ENCODE results near the gene PXDN. TPM values are rescaled to one million over a fixed set of nuclear protein-coding genes. Genes with fewer than 3 reads are reported as not detected.
A peak's percentile ranks its signal among the peaks of the same experiment; 100 is the strongest.

PXDN gene
- total and polyA plus RNA-seq, 2 of the 4 experiments (the other 2 are of a cell fraction) = 153 to 332 TPM

DNA sequence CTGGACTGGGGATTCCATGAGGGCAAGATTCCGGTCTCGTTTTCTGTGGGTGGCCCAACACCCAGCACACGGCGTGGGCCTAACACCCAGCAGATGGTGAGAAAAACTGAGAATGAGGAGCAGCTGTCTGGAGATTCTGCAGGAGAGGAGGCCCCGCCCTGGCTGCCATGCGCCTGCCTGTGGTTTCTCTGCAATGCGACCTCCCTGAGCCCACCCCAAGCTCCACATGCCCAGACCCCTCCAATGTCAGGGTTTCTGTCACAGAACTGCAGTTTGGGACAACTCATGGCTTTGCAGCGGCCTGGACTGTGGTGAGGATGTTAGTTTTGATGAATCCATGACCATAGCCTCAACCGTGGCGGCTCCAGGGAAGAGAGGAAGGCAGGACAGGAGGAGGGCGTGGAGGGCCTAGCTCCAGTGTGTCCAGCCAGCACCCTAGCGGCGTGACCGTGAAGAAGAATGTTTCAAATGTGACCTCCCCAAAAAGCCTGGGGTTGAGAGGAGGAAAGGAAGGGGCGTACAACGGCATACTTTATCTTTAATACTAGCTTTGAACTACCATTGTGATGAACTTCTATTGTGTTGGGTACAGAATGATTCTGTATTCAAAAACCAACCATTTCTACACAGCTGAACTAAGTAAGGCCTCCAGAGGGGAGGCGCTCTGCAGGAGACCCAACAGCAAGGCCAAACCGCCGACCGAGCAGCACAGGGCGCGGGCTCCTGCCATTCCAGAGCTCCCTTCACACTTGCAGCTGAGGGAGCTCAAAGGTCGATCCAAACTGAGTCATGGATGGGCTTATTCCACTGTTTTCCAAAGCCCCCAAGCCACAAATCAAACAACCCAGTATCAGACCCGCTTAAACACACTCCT lies 3.4 kb downstream of the PXDN start (continued):
- no peak for TF ChIP-seq CHD1 (IDR thresholded peaks at IDR 0.05; ENCODE audit: low read depth, low read length)
- no peak for TF ChIP-seq POLR2A (IDR thresholded peaks at IDR 0.05; ENCODE audit: low read depth, low read length)
- no peak for TF ChIP-seq SMC3 (IDR thresholded peaks at IDR 0.05; ENCODE audit: low read depth, low read length)

- peak overlapping the region; percentile 58 for H2BK5ac ChIP-seq (ENCODE audit: low read depth, low read length, poor library complexity, severe bottlenecking)
- CTCF ChIA-PET = interaction anchor here (0.6 to 1.2 kb wide), 2 partner anchors 10 to 77 kb away, joined by 3 to 5 read pairs; no protein-coding TSS in a partner anchor
- in situ Hi-C loops (cut with MboI; ENCODE audit: low sequenced_read_pairs) (no loop called here), dilution Hi-C loops (cut with HindIII; ENCODE audit: low sequenced_read_pairs, unreplicated experiment) (no loop called here), intact Hi-C loops (cut with micrococcal nuclease) (loop anchor here (5.0 kb wide), 2 partner anchors 33 to 1063 kb away; partner anchors contain the start of gene TMEM18)
- no peak overlapping the region for H3K4me2 ChIP-seq (ENCODE audit: low read depth, low read length)
- H4K5ac ChIP-seq (ENCODE audit: low read depth, low read length) = no peak overlapping the region
- H3K18ac ChIP-seq (ENCODE audit: low read depth, low read length) = no peak overlapping the region
- peaks cover 3% of the 10 kb centered on the region; the same call in 1 of the 2 replicates for H3K9me3 ChIP-seq (ENCODE audit: control insufficient read depth, insufficient read depth, low read length)
- POLR2A ChIA-PET (ENCODE audit: unreplicated experiment) = no interaction called here
- H3K23ac ChIP-seq (ENCODE audit: low read depth, low read length) = peak overlapping the region; percentile 76
- WGBS, 2 experiments (ENCODE audit: extremely low coverage in 2 of 2, insufficient read length in 1 of 2) = 40% methylated on average over 4 of the region's 22 CpGs; no CpG with 5 or more reads in 1 of the 2 experiments
- H3K14ac ChIP-seq (replicated peaks; ENCODE audit: low read depth, low read length) = no peak overlapping the region
- BruUV-seq (replicated peaks) = no TSS peak
- H2AK5ac ChIP-seq (ENCODE audit: low read depth, low read length) = peak overlapping the region; percentile 40
- H2BK20ac ChIP-seq (ENCODE audit: low read depth, low read length) = peak overlapping the region; percentile 60
- peak overlapping the region; percentile 37 for H3K4ac ChIP-seq (ENCODE audit: low read depth, low read length)
- no peak overlapping the region for H3K56ac ChIP-seq (ENCODE audit: extremely low read depth, insufficient read depth, low read length)
- no peak overlapping the region for H2AFZ ChIP-seq (replicated peaks; ENCODE audit: low read length, poor library complexity)
- peak overlapping the region in 1 of 2 experiments; percentile 34; a peak in 2 of 4 replicates for H4K8ac ChIP-seq (ENCODE audit: low read depth in 2 of 2, low read length in 2 of 2)
- no peak overlapping the region for H3K9ac ChIP-seq (ENCODE audit: low read depth, low read length)
- H2BK15ac ChIP-seq (ENCODE audit: low read depth, low read length) = no peak overlapping the region
- peak overlapping the region; percentile 47 for H2AK9ac ChIP-seq (replicated peaks; ENCODE audit: low read depth, low read length, poor library complexity)
- no peaks in the 10 kb centered on the region for H3K27me3 ChIP-seq (ENCODE audit: control insufficient read depth, insufficient read depth, low read length)
- H3K36me3 ChIP-seq (ENCODE audit: control insufficient read depth, insufficient read depth, low read length) = peaks cover 13% of the 10 kb centered on the region
- H2BK120ac ChIP-seq (ENCODE audit: low read depth, low read length) = 0 out of 2 replicates have a peak overlapping the region, but pooled peaks have one; percentile 23
- peak overlapping the region; percentile 30 for H3K27ac ChIP-seq (ENCODE audit: insufficient read depth, low read length)
- ATAC-seq (ENCODE audit: low read depth) (no peak), DNase-seq (peak; percentile 58)
- H3K4me1 ChIP-seq (ENCODE audit: control insufficient read depth, insufficient read depth, low read length) = peaks cover 44% of the 10 kb centered on the region
- H4K20me1 ChIP-seq (ENCODE audit: insufficient read depth, low read length) = peaks cover 76% of the 10 kb centered on the region
- H3K9me1 ChIP-seq (ENCODE audit: insufficient read depth, low read length) = peaks cover 32% of the 10 kb centered on the region
- H3K79me1 ChIP-seq (ENCODE audit: low read depth in 1 of 2, low read length in 2 of 2) = peaks cover 8 to 48% of the 10 kb centered on the region in 2 experiments; a peak in 3 of 4 replicates
- H4K91ac ChIP-seq (ENCODE audit: insufficient read depth, low read depth, low read length) = peak overlapping the region; percentile 63; the same call in 1 of the 2 replicates
- no peak overlapping the region for H3K4me3 ChIP-seq (ENCODE audit: insufficient read depth, low read depth, low read length)
- TF ChIP-seq RFX5 (IDR thresholded peaks at IDR 0.05; ENCODE audit: low read depth, low read length) (no peak), RCOR1 (IDR thresholded peaks at IDR 0.05; ENCODE audit: insufficient replicate concordance, low read length) (no peak), CEBPB (IDR thresholded peaks at IDR 0.05; ENCODE audit: low read depth, low read length) (no peak), CHD1 (IDR thresholded peaks at IDR 0.05; ENCODE audit: low read depth, low read length) (no peak), MAFK (IDR thresholded peaks at IDR 0.05; ENCODE audit: low read depth, low read length) (no peak), SMC3 (IDR thresholded peaks at IDR 0.05; ENCODE audit: low read depth, low read length) (no peak), POLR2A (IDR thresholded peaks at IDR 0.05; ENCODE audit: low read depth, low read length) (peak; percentile 27; the same call in 1 of the 2 replicates), RAD21 (IDR thresholded peaks at IDR 0.05; ENCODE audit: low read length) (no peak), USF2 (IDR thresholded peaks at IDR 0.05; ENCODE audit: low read depth, low read length) (peak; percentile 50), MAZ (IDR thresholded peaks at IDR 0.05; ENCODE audit: borderline replicate concordance, low read depth, low read length) (0 out of 2 replicates have a peak, but pooled peaks have one; percentile 28)
- TF ChIP-seq, protein P1, sequence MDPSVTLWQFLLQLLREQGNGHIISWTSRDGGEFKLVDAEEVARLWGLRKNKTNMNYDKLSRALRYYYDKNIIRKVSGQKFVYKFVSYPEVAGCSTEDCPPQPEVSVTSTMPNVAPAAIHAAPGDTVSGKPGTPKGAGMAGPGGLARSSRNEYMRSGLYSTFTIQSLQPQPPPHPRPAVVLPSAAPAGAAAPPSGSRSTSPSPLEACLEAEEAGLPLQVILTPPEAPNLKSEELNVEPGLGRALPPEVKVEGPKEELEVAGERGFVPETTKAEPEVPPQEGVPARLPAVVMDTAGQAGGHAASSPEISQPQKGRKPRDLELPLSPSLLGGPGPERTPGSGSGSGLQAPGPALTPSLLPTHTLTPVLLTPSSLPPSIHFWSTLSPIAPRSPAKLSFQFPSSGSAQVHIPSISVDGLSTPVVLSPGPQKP (IDR thresholded peaks at IDR 0.05; ENCODE audit: borderline replicate concordance, low read depth, low read length) = no peak
Observed at GRCh38 chr2:1739961-1740715, 4.2 kb downstream of the PXDN start.
